ENCODE measurements around the gene HABP2. TPM values are rescaled to one million over a fixed set of nuclear protein-coding genes. Genes with fewer than 3 reads are reported as not detected.
A peak's percentile ranks its signal among the peaks of the same experiment; 100 is the strongest.

Gene HABP2
- total and polyA plus RNA-seq, 2 experiments from 2014 or later = 48.3 to 102 TPM

GRCh38 chr10:113533801-113534200 is 19.1 kb upstream of the HABP2 start:
- Histone ChIP-seq H3K9me2 (replicated peaks; ENCODE audit: insufficient read depth) (no peaks in the 10 kb centered on the region), H3K9me3 (ENCODE audit: low read depth) (no peaks in the 10 kb centered on the region), H2AFZ (no peak overlapping the region), H3K79me2 (no peaks in the 10 kb centered on the region), H3K27ac (no peak overlapping the region), H4K20me1 (ENCODE audit: insufficient read depth, poor library complexity, severe bottlenecking) (no peaks in the 10 kb centered on the region), H3K4me1 (ENCODE audit: insufficient read depth) (no peaks in the 10 kb centered on the region), H3K4me3 (no peak overlapping the region), H3K4me2 (no peak overlapping the region), H3K27me3 (no peaks in the 10 kb centered on the region), H3K36me3 (replicated peaks; ENCODE audit: insufficient read depth, low read depth) (no peaks in the 10 kb centered on the region)
- WGBS (ENCODE audit: low lambda C conversion rate, missing lambda C conversion rate) = 82% methylated on average over 6 of the region's 6 CpGs
- DNase-seq (ENCODE audit: low spot score) = no peak
- no peak for TF ChIP-seq CTCF (IDR thresholded peaks at IDR 0.05; ENCODE audit: poor library complexity)
- TF ChIP-seq EZH2 (IDR thresholded peaks at IDR 0.05; ENCODE audit: borderline replicate concordance) = no peak
- TF ChIP-seq EZH2phosphoT487 (IDR thresholded peaks at IDR 0.05; ENCODE audit: low read depth, severe bottlenecking, unreplicated experiment) = no peak

- Histone ChIP-seq H3K27ac (no peak overlapping the region), H3K9me3 (ENCODE audit: low read depth) (no peaks in the 10 kb centered on the region), H3K36me3 (replicated peaks; ENCODE audit: insufficient read depth, low read depth) (no peaks in the 10 kb centered on the region), H3K27me3 (no peaks in the 10 kb centered on the region), H3K4me1 (ENCODE audit: insufficient read depth) (no peaks in the 10 kb centered on the region), H3K4me3 (no peak overlapping the region), H3K9me2 (replicated peaks; ENCODE audit: insufficient read depth) (no peaks in the 10 kb centered on the region), H3K79me2 (no peaks in the 10 kb centered on the region), H3K4me2 (no peak overlapping the region), H4K20me1 (ENCODE audit: insufficient read depth, poor library complexity, severe bottlenecking) (no peaks in the 10 kb centered on the region), H2AFZ (no peak overlapping the region)
- no peak for DNase-seq (ENCODE audit: low spot score)
- no peak for TF ChIP-seq CTCF (IDR thresholded peaks at IDR 0.05; ENCODE audit: poor library complexity)
- no peak for TF ChIP-seq EZH2 (IDR thresholded peaks at IDR 0.05; ENCODE audit: borderline replicate concordance)
- no peak for TF ChIP-seq EZH2phosphoT487 (IDR thresholded peaks at IDR 0.05; ENCODE audit: low read depth, severe bottlenecking, unreplicated experiment)
- WGBS (ENCODE audit: low lambda C conversion rate, missing lambda C conversion rate) = 86% methylated on average over 4 of the region's 4 CpGs
Observed at GRCh38 chr10:113534423-113534822, 18.4 kb upstream of the HABP2 start.

GRCh38 chr10:113537672-113538071 is 15.2 kb upstream of the HABP2 start:
- no peaks in the 10 kb centered on the region for H3K9me2 ChIP-seq (replicated peaks; ENCODE audit: insufficient read depth)
- H3K4me2 ChIP-seq = no peak overlapping the region
- no peaks in the 10 kb centered on the region for H3K36me3 ChIP-seq (replicated peaks; ENCODE audit: insufficient read depth, low read depth)
- peaks cover 9% of the 10 kb centered on the region for H3K4me1 ChIP-seq (ENCODE audit: insufficient read depth)
- TF ChIP-seq CTCF (IDR thresholded peaks at IDR 0.05; ENCODE audit: poor library complexity) = no peak
- no peak for TF ChIP-seq EZH2 (IDR thresholded peaks at IDR 0.05; ENCODE audit: borderline replicate concordance)
- no peak for TF ChIP-seq EZH2phosphoT487 (IDR thresholded peaks at IDR 0.05; ENCODE audit: low read depth, severe bottlenecking, unreplicated experiment)
- H3K27ac ChIP-seq = no peak overlapping the region
- WGBS (ENCODE audit: low lambda C conversion rate, missing lambda C conversion rate) = 83% methylated on average over 3 of the region's 3 CpGs
- H4K20me1 ChIP-seq (ENCODE audit: insufficient read depth, poor library complexity, severe bottlenecking) = no peaks in the 10 kb centered on the region
- H2AFZ ChIP-seq = no peak overlapping the region
- H3K9me3 ChIP-seq (ENCODE audit: low read depth) = no peaks in the 10 kb centered on the region
- no peaks in the 10 kb centered on the region for H3K79me2 ChIP-seq
- H3K4me3 ChIP-seq = no peak overlapping the region
- no peaks in the 10 kb centered on the region for H3K27me3 ChIP-seq
- no peak for DNase-seq (ENCODE audit: low spot score)

- Histone ChIP-seq H3K4me2 (no peak overlapping the region), H3K4me1 (ENCODE audit: insufficient read depth) (peaks cover 9% of the 10 kb centered on the region), H2AFZ (no peak overlapping the region), H3K27me3 (no peaks in the 10 kb centered on the region), H4K20me1 (ENCODE audit: insufficient read depth, poor library complexity, severe bottlenecking) (no peaks in the 10 kb centered on the region), H3K4me3 (no peak overlapping the region), H3K9me3 (ENCODE audit: low read depth) (no peaks in the 10 kb centered on the region), H3K27ac (no peak overlapping the region), H3K36me3 (replicated peaks; ENCODE audit: insufficient read depth, low read depth) (no peaks in the 10 kb centered on the region), H3K79me2 (no peaks in the 10 kb centered on the region), H3K9me2 (replicated peaks; ENCODE audit: insufficient read depth) (no peaks in the 10 kb centered on the region)
- TF ChIP-seq EZH2 (IDR thresholded peaks at IDR 0.05; ENCODE audit: borderline replicate concordance) (no peak), EZH2phosphoT487 (IDR thresholded peaks at IDR 0.05; ENCODE audit: low read depth, severe bottlenecking, unreplicated experiment) (no peak)
- 82% methylated on average over 1 of the region's 1 CpG for WGBS (ENCODE audit: low lambda C conversion rate, missing lambda C conversion rate)
- DNase-seq (ENCODE audit: low spot score) = peak; percentile 33
Observed at GRCh38 chr10:113538151-113538550, 14.7 kb upstream of the HABP2 start.
